Mammary epithelial cell (primary cell): ENCODE measurements around the gene KASH5.

ENCODE experiments used
- CTCF ChIP-seq, 2 donors: IDR thresholded peaks in 1 of 2; conservative IDR thresholded peaks in 1 of 2; 2 replicates each; pipeline ENCODE4 v1.5.1; 2011 to 2012; ENCODE audit warnings: inconsistent platforms in 2 of 2, low read length in 2 of 2, mild to moderate bottlenecking in 2 of 2, control low read depth in 1 of 2, low read depth in 1 of 2; ENCODE audit not compliant: insufficient read depth in 1 of 2; ENCODE audit errors: extremely low read depth in 1 of 2
- EZH2 ChIP-seq: IDR thresholded peaks from 2 replicates; pipeline ENCODE4 v1.6.1; 2012; ENCODE audit warnings: low read length, inconsistent platforms, borderline replicate concordance

DNA sequence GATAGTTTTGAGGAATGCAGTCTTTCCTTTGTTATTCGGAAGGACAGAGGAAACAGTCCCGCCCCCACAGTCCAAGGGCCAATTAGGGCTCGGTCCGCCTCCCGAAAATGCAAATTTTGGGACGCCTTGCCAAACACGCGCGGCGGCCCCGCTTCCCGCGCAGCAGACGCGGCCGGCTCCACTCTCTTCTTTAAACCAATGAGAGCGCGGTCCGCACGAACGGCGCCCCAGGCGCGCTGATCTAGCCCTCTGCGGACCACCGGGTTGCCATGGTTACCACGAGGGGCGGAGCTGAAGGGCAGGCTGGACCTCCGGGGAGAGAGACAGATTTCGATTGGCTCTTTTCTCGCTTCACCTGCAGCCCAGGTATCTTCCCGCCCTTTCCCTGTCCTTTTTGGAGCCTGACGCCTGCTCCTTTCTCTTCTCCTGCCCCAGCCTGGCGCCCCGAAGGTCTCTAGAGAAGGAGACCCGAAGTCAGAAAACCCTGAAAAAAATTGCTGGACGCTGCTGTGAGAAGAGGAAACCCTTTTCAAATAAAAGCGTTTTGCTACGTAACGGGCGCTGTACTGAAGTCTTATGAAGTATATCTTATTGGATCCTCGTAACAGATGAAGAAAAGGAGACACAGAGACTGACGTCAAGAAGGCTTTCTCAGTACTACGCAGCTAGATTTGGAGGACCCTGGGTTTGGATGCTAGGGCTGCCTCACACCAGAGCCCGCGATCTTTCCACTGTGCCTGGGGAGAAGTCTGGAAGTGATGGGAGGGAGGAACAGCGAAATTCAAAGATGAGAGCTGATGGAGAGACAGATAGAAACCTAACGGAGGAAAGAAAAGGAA is 33.2 kb downstream of the KASH5 start:
- no peak for TF ChIP-seq CTCF (conservative IDR thresholded peaks at IDR 0.05 in 1 of 2, IDR thresholded peaks at IDR 0.05 in 1 of 2; ENCODE audit: extremely low read depth in 1 of 2, insufficient read depth in 1 of 2, low read depth in 1 of 2, low read length in 2 of 2)
- TF ChIP-seq EZH2 = peak; percentile 89
